Measurements from ENCODE around the gene TUBGCP6. TPM values are rescaled to one million over a fixed set of nuclear protein-coding genes. Genes with fewer than 3 reads are reported as not detected.

Gene TUBGCP6
- total RNA-seq, 1 experiment from 2014 or later: 34.5 TPM

GRCh38 chr22:50219800-50220602, 24.8 kb downstream of the TUBGCP6 start:
- no peak for DNase-seq (ENCODE audit: low read depth)
- in situ Hi-C loops (cut with HindIII; ENCODE audit: low pct_unique_long_range_greater_than_20kb, low sequenced_read_pairs): no loop called here

- in situ Hi-C loops (cut with HindIII; ENCODE audit: low pct_unique_long_range_greater_than_20kb, low sequenced_read_pairs): no loop called here
- DNase-seq (ENCODE audit: low read depth): peak; percentile 57
These were observed 25.7 kb downstream of the TUBGCP6 start for GRCh38 chr22:50218996-50219727.

- DNase-seq (ENCODE audit: low read depth): no peak
These were observed 26.4 kb downstream of the TUBGCP6 start for GRCh38 chr22:50218153-50218995.

GRCh38 chr22:50217543-50218152, 27.2 kb downstream of the TUBGCP6 start:
- in situ Hi-C loops (cut with HindIII; ENCODE audit: low pct_unique_long_range_greater_than_20kb, low sequenced_read_pairs): no loop called here
- no peak for DNase-seq (ENCODE audit: low read depth)

More at GRCh38 chr22:50218153-50218995, 26.4 kb downstream of the TUBGCP6 start:
- in situ Hi-C loops (cut with HindIII; ENCODE audit: low pct_unique_long_range_greater_than_20kb, low sequenced_read_pairs): no loop called here

- in situ Hi-C loops (cut with HindIII; ENCODE audit: low pct_unique_long_range_greater_than_20kb, low sequenced_read_pairs): no loop called here
- no peak for DNase-seq (ENCODE audit: low read depth)
These were observed 27.9 kb downstream of the TUBGCP6 start for GRCh38 chr22:50216684-50217520.

- in situ Hi-C loops (cut with HindIII; ENCODE audit: low pct_unique_long_range_greater_than_20kb, low sequenced_read_pairs): no loop called here
- no peak for DNase-seq (ENCODE audit: low read depth)
These were observed 28.7 kb downstream of the TUBGCP6 start for GRCh38 chr22:50216055-50216683.

- DNase-seq (ENCODE audit: low read depth): no peak
- in situ Hi-C loops (cut with HindIII; ENCODE audit: low pct_unique_long_range_greater_than_20kb, low sequenced_read_pairs): no loop called here
These were observed 29.3 kb downstream of the TUBGCP6 start for GRCh38 chr22:50215297-50216054.

GRCh38 chr22:50213263-50213662, 31.6 kb downstream of the TUBGCP6 start:
- in situ Hi-C loops (cut with HindIII; ENCODE audit: low pct_unique_long_range_greater_than_20kb, low sequenced_read_pairs): no loop called here
- no peak for DNase-seq (ENCODE audit: low read depth)

- no peak for DNase-seq (ENCODE audit: low read depth)
- in situ Hi-C loops (cut with HindIII; ENCODE audit: low pct_unique_long_range_greater_than_20kb, low sequenced_read_pairs): no loop called here
These were observed 33.7 kb downstream of the TUBGCP6 start for GRCh38 chr22:50211147-50211546.

GRCh38 chr22:50210378-50211139, 34.3 kb downstream of the TUBGCP6 start:
- in situ Hi-C loops (cut with HindIII; ENCODE audit: low pct_unique_long_range_greater_than_20kb, low sequenced_read_pairs): no loop called here
- DNase-seq (ENCODE audit: low read depth): no peak

- peak; percentile 44 for DNase-seq (ENCODE audit: low read depth)
- in situ Hi-C loops (cut with HindIII; ENCODE audit: low pct_unique_long_range_greater_than_20kb, low sequenced_read_pairs): no loop called here
These were observed 34.9 kb downstream of the TUBGCP6 start for GRCh38 chr22:50209893-50210292.

- in situ Hi-C loops (cut with HindIII; ENCODE audit: low pct_unique_long_range_greater_than_20kb, low sequenced_read_pairs): no loop called here
- no peak for DNase-seq (ENCODE audit: low read depth)
These were observed 35.6 kb downstream of the TUBGCP6 start for GRCh38 chr22:50208939-50209892.

GRCh38 chr22:50208430-50208938, 36.3 kb downstream of the TUBGCP6 start:
- in situ Hi-C loops (cut with HindIII; ENCODE audit: low pct_unique_long_range_greater_than_20kb, low sequenced_read_pairs): no loop called here
- DNase-seq (ENCODE audit: low read depth): no peak

GRCh38 chr22:50207383-50208140, 37.3 kb downstream of the TUBGCP6 start:
- DNase-seq (ENCODE audit: low read depth): no peak
- in situ Hi-C loops (cut with HindIII; ENCODE audit: low pct_unique_long_range_greater_than_20kb, low sequenced_read_pairs): no loop called here
